Stomach (tissue), 9 donors: ENCODE data around the gene SEL1L2. TPM values are rescaled to one million over a fixed set of nuclear protein-coding genes. Genes with fewer than 3 reads are reported as not detected.

Experiments
- DNase-seq, 2 donors: peaks; one replicate each; pipeline versions ENCODE4 v3.0.0 to v3.0.0-alpha.2; 2013 to 2019
- H3K27ac ChIP-seq, 5 donors: fragments of 200-600 bp in 4 of 5; sonication (generic) in 4 of 5; one replicate each; pipeline ENCODE4 v1.5.1; 2013 to 2019; ENCODE audit warnings: mild to moderate bottlenecking in 1 of 5, moderate library complexity in 1 of 5
- H3K27me3 ChIP-seq, 3 donors: fragments of 200-600 bp; sonication (generic); one replicate each; pipeline ENCODE4 v1.5.1; 2017 to 2019; ENCODE audit warnings: mixed run types in 1 of 3
- H3K36me3 ChIP-seq, 4 donors: fragments of 200-600 bp; sonication (generic); 1 replicate in 3 of 4; 2 replicates in 1 of 4; pipeline ENCODE4 v1.5.1; 2016 to 2019
- H3K4me1 ChIP-seq, 4 donors: fragments of 200-600 bp; sonication (generic); one replicate each; pipeline ENCODE4 v1.5.1; 2016 to 2019
- H3K4me3 ChIP-seq, 4 donors: fragments of 200-600 bp; sonication (generic) in 3 of 4; one replicate each; pipeline ENCODE4 v1.5.1; 2016 to 2019; ENCODE audit warnings: mild to moderate bottlenecking in 1 of 4
- H3K9me3 ChIP-seq, 4 donors: fragments of 200-600 bp; sonication (generic); one replicate each; pipeline ENCODE4 v1.5.1; 2016 to 2019
- CTCF ChIP-seq, 7 experiments: fragments of 450-650 bp in 4 of 7; fragments of 200-600 bp in 3 of 7; sonication (generic) in 3 of 7; IDR thresholded peaks; one replicate each; pipeline ENCODE4 v1.5.1; 2016 to 2019; ENCODE audit warnings: antibody characterized with exemption in 7 of 7, control low read depth in 2 of 7, mild to moderate bottlenecking in 1 of 7
- EP300 ChIP-seq: sonication (generic); formaldehyde crosslinking; IDR thresholded peaks from one replicate; pipeline ENCODE4 v1.6.1; 2017; ENCODE audit warnings: antibody characterized with exemption
- POLR2A ChIP-seq, 4 donors: fragments of 450-650 bp; IDR thresholded peaks; one replicate each; pipeline ENCODE4 v1.6.1; 2016; ENCODE audit warnings: antibody characterized with exemption in 4 of 4, control low read depth in 2 of 4, mild to moderate bottlenecking in 1 of 4, moderate library complexity in 1 of 4
- POLR2AphosphoS5 ChIP-seq, 3 donors: sonication (generic); formaldehyde crosslinking; IDR thresholded peaks; one replicate each; pipeline ENCODE4 v1.6.1; 2016; ENCODE audit warnings: antibody characterized with exemption in 3 of 3
- WGBS, 5 donors: extraction: QIAGEN DNeasy Blood & Tissue Kit in 3 of 5; methylation state at CpG; one replicate each; pipeline versions ENCODE4 v1.1.5 to v1.1.7; 2013 to 2018; 5-methylcytosine and 5-hydroxymethylcytosine counted together
- intact Hi-C: fragments of 100-400 bp; cut with DNase I; formaldehyde crosslinking; loops from one replicate; pipeline ENCODE4 v1.15.1; 2023; ENCODE audit warnings: low total_unique reads
- polyA plus RNA-seq, 3 donors: library from polyadenylated mRNA; stranded (reverse); fragments of 200-250 nt; gene quantifications; one replicate each; pipeline ENCODE4 v1.2.3, GENCODE V29; 2013
- total RNA-seq, 5 donors: library from RNA; depleted of rRNA; stranded (reverse); fragments of >200 nt; gene quantifications; one replicate each; pipeline versions ENCODE4 v1.1.0 to v1.2.3, GENCODE V29; 2014 to 2016
- donor health status: healthy with polysubstance abuse.
- donor health status: Bipolar disorder and iron deficiency.
- donor health status: healthy.

Gene SEL1L2
- total and polyA plus RNA-seq, 8 donors = 2.2 TPM; not detected in 7

GRCh38 chr20:13865791-13866351, 124.5 kb downstream of the SEL1L2 start:
- 36 to 52% (median 48%) methylated on average over 5 of the region's 5 CpGs for WGBS, 5 donors
- peak overlapping the region; percentile 61 to 86 (median 68) for H3K27ac ChIP-seq
- no peaks in the 10 kb centered on the region for H3K9me3 ChIP-seq
- TF ChIP-seq POLR2AphosphoS5 (IDR thresholded peaks at IDR 0.05) = peak; percentile 57 to 77 (median 73)
- TF ChIP-seq POLR2A (IDR thresholded peaks at IDR 0.05) = no peak
- TF ChIP-seq EP300 = no peak
- no peak for TF ChIP-seq CTCF (IDR thresholded peaks at IDR 0.05)
- peaks cover 0 to 29% (median 13%) of the 10 kb centered on the region in 4 donors for H3K4me1 ChIP-seq
- no peak overlapping the region for H3K4me3 ChIP-seq
- peak in 1 of 2 donors; percentile 69 for DNase-seq
- H3K27me3 ChIP-seq = no peaks in the 10 kb centered on the region
- intact Hi-C loops = no loop called here
- no peaks in the 10 kb centered on the region for H3K36me3 ChIP-seq

- intact Hi-C loops = no loop called here
- H3K27me3 ChIP-seq = no peaks in the 10 kb centered on the region
- H3K36me3 ChIP-seq = no peaks in the 10 kb centered on the region
- no peaks in the 10 kb centered on the region for H3K9me3 ChIP-seq
- no peak for DNase-seq
- 73 to 87% (median 86%) methylated on average over 2 of the region's 2 CpGs for WGBS, 5 donors
- TF ChIP-seq POLR2A (IDR thresholded peaks at IDR 0.05) = no peak
- no peak for TF ChIP-seq EP300
- no peak for TF ChIP-seq CTCF (IDR thresholded peaks at IDR 0.05)
- TF ChIP-seq POLR2AphosphoS5 (IDR thresholded peaks at IDR 0.05) = no peak
- no peak overlapping the region for H3K4me3 ChIP-seq
- peak overlapping the region in 4 of 5 donors; percentile 64 to 86 (median 74) for H3K27ac ChIP-seq
- peaks cover 0 to 29% (median 12%) of the 10 kb centered on the region in 4 donors for H3K4me1 ChIP-seq
Observed at GRCh38 chr20:13865156-13865555, 125.3 kb downstream of the SEL1L2 start.

GRCh38 chr20:13863244-13863643, 127.2 kb downstream of the SEL1L2 start:
- intact Hi-C loops = no loop called here
- no peak overlapping the region for H3K4me3 ChIP-seq
- peaks cover 0 to 21% (median 8%) of the 10 kb centered on the region in 4 donors for H3K4me1 ChIP-seq
- no peak for DNase-seq
- no peaks in the 10 kb centered on the region for H3K36me3 ChIP-seq
- H3K9me3 ChIP-seq = no peaks in the 10 kb centered on the region
- no peak for TF ChIP-seq POLR2A (IDR thresholded peaks at IDR 0.05)
- TF ChIP-seq CTCF (IDR thresholded peaks at IDR 0.05) = no peak
- TF ChIP-seq POLR2AphosphoS5 (IDR thresholded peaks at IDR 0.05) = no peak
- TF ChIP-seq EP300 = no peak
- H3K27me3 ChIP-seq = no peaks in the 10 kb centered on the region
- WGBS, 5 donors = 63 to 100% (median 76%) methylated on average over 1 of the region's 1 CpG
- H3K27ac ChIP-seq = no peak overlapping the region

- Histone ChIP-seq H3K27me3 (no peaks in the 10 kb centered on the region), H3K4me3 (no peak overlapping the region), H3K4me1 (peaks cover 0 to 26% (median 12%) of the 10 kb centered on the region in 4 donors), H3K27ac (no peak overlapping the region), H3K36me3 (no peaks in the 10 kb centered on the region), H3K9me3 (no peaks in the 10 kb centered on the region)
- TF ChIP-seq EP300 (no peak), POLR2A (IDR thresholded peaks at IDR 0.05) (no peak), CTCF (IDR thresholded peaks at IDR 0.05) (no peak), POLR2AphosphoS5 (IDR thresholded peaks at IDR 0.05) (no peak)
- no peak for DNase-seq
- 69 to 89% (median 87%) methylated on average over 2 of the region's 2 CpGs for WGBS, 5 donors
- intact Hi-C loops = no loop called here
Observed at GRCh38 chr20:13862245-13862644, 128.2 kb downstream of the SEL1L2 start.
